ENCODE data around the gene PLIN5.
A peak's percentile ranks its signal among the peaks of the same experiment; 100 is the strongest.

The PLIN5 gene

GRCh38 chr19:4524808-4525562, 10.0 kb downstream of the PLIN5 start:
- DNase-seq (ENCODE audit: low read depth): peak; percentile 62
- no peak overlapping the region for H3K4me3 ChIP-seq (ENCODE audit: low read depth, low read length)
- TF ChIP-seq CTCF (IDR thresholded peaks at IDR 0.05; ENCODE audit: insufficient read depth, low read depth, low read length, missing control alignments): peak; percentile 91

GRCh38 chr19:4523306-4524110, 11.5 kb downstream of the PLIN5 start:
- no peak overlapping the region for H3K4me3 ChIP-seq (ENCODE audit: low read depth, low read length)
- peak; percentile 73 for TF ChIP-seq CTCF (IDR thresholded peaks at IDR 0.05; ENCODE audit: insufficient read depth, low read depth, low read length, missing control alignments)
- peak; percentile 54 for DNase-seq (ENCODE audit: low read depth)

- no peak overlapping the region for H3K4me3 ChIP-seq (ENCODE audit: low read depth, low read length)
- no peak for DNase-seq (ENCODE audit: low read depth)
- no peak for TF ChIP-seq CTCF (IDR thresholded peaks at IDR 0.05; ENCODE audit: insufficient read depth, low read depth, low read length, missing control alignments)
These were observed 12.6 kb downstream of the PLIN5 start for GRCh38 chr19:4522291-4523002.

- DNase-seq (ENCODE audit: low read depth): no peak
- H3K4me3 ChIP-seq (ENCODE audit: low read depth, low read length): no peak overlapping the region
- TF ChIP-seq CTCF (IDR thresholded peaks at IDR 0.05; ENCODE audit: insufficient read depth, low read depth, low read length, missing control alignments): no peak
These were observed 13.2 kb downstream of the PLIN5 start for GRCh38 chr19:4521888-4522242.

GRCh38 chr19:4521170-4521887, 13.7 kb downstream of the PLIN5 start:
- TF ChIP-seq CTCF (IDR thresholded peaks at IDR 0.05; ENCODE audit: insufficient read depth, low read depth, low read length, missing control alignments): no peak
- no peak overlapping the region for H3K4me3 ChIP-seq (ENCODE audit: low read depth, low read length)
- no peak for DNase-seq (ENCODE audit: low read depth)

GRCh38 chr19:4519521-4520277, 15.3 kb downstream of the PLIN5 start:
- no peak overlapping the region for H3K4me3 ChIP-seq (ENCODE audit: low read depth, low read length)
- TF ChIP-seq CTCF (IDR thresholded peaks at IDR 0.05; ENCODE audit: insufficient read depth, low read depth, low read length, missing control alignments): no peak
- DNase-seq (ENCODE audit: low read depth): no peak
